Upper lobe of left lung (tissue), 4 donors: ENCODE results near the gene ABHD12.

ENCODE experiments used
- POLR2A ChIP-seq, 4 donors: fragments of 450-650 bp; IDR thresholded peaks; one replicate each; pipeline ENCODE4 v1.5.1; 2016 to 2017; ENCODE audit warnings: antibody characterized with exemption in 4 of 4, mild to moderate bottlenecking in 2 of 4
- POLR2AphosphoS5 ChIP-seq, 2 donors: sonication (generic); formaldehyde crosslinking; IDR thresholded peaks; one replicate each; pipeline ENCODE4 v1.5.1; 2017; ENCODE audit warnings: antibody characterized with exemption in 2 of 2
- TF ChIP-seq, protein P1 (sequence below), 6 experiments: fragments of 450-650 bp in 4 of 6; fragments of 200-600 bp in 2 of 6; sonication (generic) in 2 of 6; IDR thresholded peaks; one replicate each; pipeline ENCODE4 v1.5.1; 2016 to 2019; ENCODE audit warnings: antibody characterized with exemption in 6 of 6

DNA sequence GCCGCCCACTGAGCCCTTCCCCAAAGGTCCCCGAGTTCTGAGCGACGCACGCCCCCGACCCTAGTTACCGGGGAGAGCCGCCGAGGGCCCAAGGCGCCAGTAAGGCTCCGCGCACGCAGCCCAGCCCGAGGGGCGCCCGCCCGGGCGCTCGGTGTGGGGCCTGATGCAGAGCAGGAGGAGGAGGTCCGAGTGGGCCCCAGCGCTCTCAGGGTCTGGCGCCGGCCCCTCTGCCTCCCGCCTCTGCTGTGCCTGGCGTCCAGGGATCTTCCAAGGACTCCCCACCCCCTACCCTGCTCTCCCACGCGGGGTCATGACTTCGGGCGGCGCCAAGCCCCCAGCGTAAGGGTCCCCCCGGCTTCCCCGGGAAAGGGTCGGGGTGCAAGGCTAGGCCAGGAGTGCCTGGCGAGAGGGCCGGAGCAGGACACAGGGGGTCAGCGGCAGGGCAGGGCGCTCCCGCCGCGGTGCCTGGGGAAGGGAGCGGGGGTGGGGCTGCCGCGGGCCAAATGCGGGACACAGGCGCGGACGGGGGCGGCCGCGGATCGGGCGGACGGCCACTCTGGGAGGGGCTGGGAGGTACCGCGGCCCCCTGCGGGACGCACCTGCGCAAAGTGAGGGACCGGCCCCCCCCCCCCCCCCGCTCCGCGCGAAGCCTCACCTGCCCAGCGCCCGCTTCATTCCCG, 637 bp downstream of the ABHD12 start:
- TF ChIP-seq POLR2A (IDR thresholded peaks at IDR 0.05) (no peak), POLR2AphosphoS5 (IDR thresholded peaks at IDR 0.05) (no peak)
- TF ChIP-seq, protein P1, sequence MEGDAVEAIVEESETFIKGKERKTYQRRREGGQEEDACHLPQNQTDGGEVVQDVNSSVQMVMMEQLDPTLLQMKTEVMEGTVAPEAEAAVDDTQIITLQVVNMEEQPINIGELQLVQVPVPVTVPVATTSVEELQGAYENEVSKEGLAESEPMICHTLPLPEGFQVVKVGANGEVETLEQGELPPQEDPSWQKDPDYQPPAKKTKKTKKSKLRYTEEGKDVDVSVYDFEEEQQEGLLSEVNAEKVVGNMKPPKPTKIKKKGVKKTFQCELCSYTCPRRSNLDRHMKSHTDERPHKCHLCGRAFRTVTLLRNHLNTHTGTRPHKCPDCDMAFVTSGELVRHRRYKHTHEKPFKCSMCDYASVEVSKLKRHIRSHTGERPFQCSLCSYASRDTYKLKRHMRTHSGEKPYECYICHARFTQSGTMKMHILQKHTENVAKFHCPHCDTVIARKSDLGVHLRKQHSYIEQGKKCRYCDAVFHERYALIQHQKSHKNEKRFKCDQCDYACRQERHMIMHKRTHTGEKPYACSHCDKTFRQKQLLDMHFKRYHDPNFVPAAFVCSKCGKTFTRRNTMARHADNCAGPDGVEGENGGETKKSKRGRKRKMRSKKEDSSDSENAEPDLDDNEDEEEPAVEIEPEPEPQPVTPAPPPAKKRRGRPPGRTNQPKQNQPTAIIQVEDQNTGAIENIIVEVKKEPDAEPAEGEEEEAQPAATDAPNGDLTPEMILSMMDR (IDR thresholded peaks at IDR 0.05) = no peak
